Keratinocyte (primary cell): ENCODE measurements around the gene ITGBL1. TPM values are rescaled to one million over a fixed set of nuclear protein-coding genes. Genes with fewer than 3 reads are reported as not detected.

ENCODE experiments used
- DNase-seq: peaks from one replicate; pipeline ENCODE4 v3.0.0-alpha.2; 2011; ENCODE audit warnings: low read depth, missing footprints, low spot score
- FAIRE-seq: peaks from 2 replicates; lab custom pipeline; 2011; peaks lifted over from hg19 to GRCh38; lab: Jason Lieb, UNC
- H2AFZ ChIP-seq: 2 replicates; pipeline ENCODE4 v1.6.0; 2012; ENCODE audit warnings: low read length, control low read depth, inconsistent platforms; ENCODE audit not compliant: control insufficient read depth
- H3K27ac ChIP-seq: 2 replicates; pipeline ENCODE4 v1.5.1; 2011; ENCODE audit warnings: low read length; ENCODE audit not compliant: control insufficient read depth, insufficient read depth
- H3K27me3 ChIP-seq: 3 replicates; pipeline ENCODE4 v1.6.0; 2011; ENCODE audit warnings: low read length; ENCODE audit not compliant: control insufficient read depth, insufficient read depth; ENCODE audit errors: extremely low read depth
- H3K36me3 ChIP-seq, 2 experiments: 2 replicates in 1 of 2; 3 replicates in 1 of 2; pipeline ENCODE4 v1.5.1; 2011; ENCODE audit warnings: low read length in 2 of 2, mild to moderate bottlenecking in 1 of 2; ENCODE audit not compliant: control insufficient read depth in 2 of 2, insufficient read depth in 2 of 2; ENCODE audit errors: extremely low read depth in 1 of 2
- H3K4me1 ChIP-seq: 3 replicates; pipeline ENCODE4 v1.5.1; 2011; ENCODE audit warnings: low read length; ENCODE audit not compliant: control insufficient read depth, insufficient read depth; ENCODE audit errors: extremely low read depth
- H3K4me2 ChIP-seq: 3 replicates; pipeline ENCODE4 v1.6.0; 2011; ENCODE audit warnings: low read depth, low read length; ENCODE audit not compliant: control insufficient read depth, insufficient read depth; ENCODE audit errors: extremely low read depth
- H3K4me3 ChIP-seq, 3 experiments: fragments of 200-600 bp in 1 of 3; sonication (generic) in 1 of 3; 2 replicates in 2 of 3; 3 replicates in 1 of 3; pipeline ENCODE4 v1.5.1; 2011 to 2016; ENCODE audit warnings: low read length in 3 of 3, mild to moderate bottlenecking in 3 of 3, control low read depth in 2 of 3, inconsistent platforms in 1 of 3, low read depth in 1 of 3, mixed read lengths in 1 of 3, mixed run types in 1 of 3, moderate library complexity in 1 of 3; ENCODE audit not compliant: control insufficient read depth in 2 of 3, insufficient read depth in 2 of 3; ENCODE audit errors: extremely low read depth in 1 of 3
- H3K79me2 ChIP-seq: 2 replicates; pipeline ENCODE4 v1.6.0; 2012; ENCODE audit warnings: low read length; ENCODE audit not compliant: control insufficient read depth, insufficient read depth
- H3K9ac ChIP-seq: 3 replicates; pipeline ENCODE4 v1.6.0; 2011; ENCODE audit warnings: low read length; ENCODE audit not compliant: control insufficient read depth, insufficient read depth; ENCODE audit errors: extremely low read depth
- H3K9me1 ChIP-seq: 3 replicates; pipeline ENCODE4 v1.6.0; 2011; ENCODE audit warnings: low read length; ENCODE audit not compliant: control insufficient read depth, insufficient read depth; ENCODE audit errors: extremely low read depth
- H3K9me3 ChIP-seq: 2 replicates; pipeline ENCODE4 v1.5.1; 2012; ENCODE audit warnings: low read depth, low read length; ENCODE audit not compliant: control insufficient read depth
- H4K20me1 ChIP-seq: 3 replicates; pipeline ENCODE4 v1.6.0; 2011; ENCODE audit warnings: low read length; ENCODE audit not compliant: control insufficient read depth, insufficient read depth; ENCODE audit errors: extremely low read depth
- EZH2 ChIP-seq: IDR thresholded peaks from one replicate; pipeline ENCODE4 v1.6.1; 2012; ENCODE audit warnings: inconsistent platforms, mild to moderate bottlenecking, low read length, moderate library complexity
- dilution Hi-C: fragments of 300-500 bp; cut with MboI; formaldehyde crosslinking; loops from one replicate; pipeline ENCODE4 v1.7.0; 2020; ENCODE audit warnings: low sequenced_read_pairs; ENCODE audit not compliant: extremely low pct_ligation_motif_present
- polyA plus RNA-seq, 5 experiments: library from polyadenylated mRNA; depleted of rRNA in 3 of 5; stranded (reverse) in 3 of 5; stranded (forward) in 1 of 5; unstranded in 1 of 5; fragments of >200 nt; gene quantifications; 1 replicate in 1 of 5; 2 replicates in 3 of 5; 3 replicates in 1 of 5; pipeline versions ENCODE4 v1.2.1 to v1.2.3, GENCODE V29; 2011 to 2012; ENCODE audit warnings: missing spikeins in 2 of 5, low read depth in 1 of 5, low replicate concordance in 1 of 5
- TF ChIP-seq, protein P1 (sequence below), 3 experiments: IDR thresholded peaks in 1 of 3; conservative IDR thresholded peaks in 1 of 3; optimal IDR thresholded peaks in 1 of 3; 2 replicates in 2 of 3; 3 replicates in 1 of 3; pipeline versions ENCODE3 to v1.5.1; 2011; ENCODE audit warnings: low read length in 3 of 3, mild to moderate bottlenecking in 3 of 3, moderate library complexity in 2 of 3, control low read depth in 1 of 3, inconsistent platforms in 1 of 3; ENCODE audit not compliant: insufficient read depth in 2 of 3; ENCODE audit errors: extremely low read depth in 1 of 3

Gene ITGBL1
- polyA plus RNA-seq, 1 donor (not counting 4 experiments of a cell fraction or from before 2014, with no cell fraction given), result 2.1 TPM

DNA sequence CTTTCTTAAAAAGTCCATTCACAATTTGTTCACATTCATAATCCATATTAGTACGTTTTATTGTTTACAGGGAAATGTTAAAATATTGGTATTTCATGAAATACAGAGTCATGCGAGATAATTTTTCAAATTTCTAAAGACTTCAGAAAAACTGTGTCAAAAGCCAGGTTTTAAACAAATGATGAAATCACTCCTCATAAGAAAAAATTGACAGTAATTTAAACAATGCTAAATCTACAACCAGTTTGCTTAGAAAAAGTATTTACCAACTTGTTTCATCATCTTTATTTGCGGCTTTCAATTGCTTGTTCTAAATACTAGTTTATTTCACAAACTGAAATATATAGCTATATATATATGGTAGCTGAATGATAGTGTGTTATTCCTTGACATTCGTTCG, 35.0 kb upstream of the ITGBL1 start:
- Histone ChIP-seq H3K27ac (no peak overlapping the region), H3K36me3 (no peaks in the 10 kb centered on the region), H3K9ac (no peak overlapping the region), H2AFZ (no peak overlapping the region), H3K4me1 (peaks cover 3% of the 10 kb centered on the region), H3K27me3 (peaks cover 6% of the 10 kb centered on the region), H3K9me3 (no peaks in the 10 kb centered on the region), H3K79me2 (no peaks in the 10 kb centered on the region), H3K4me3 (no peak overlapping the region), H3K4me2 (no peak overlapping the region), H3K9me1 (no peaks in the 10 kb centered on the region), H4K20me1 (no peaks in the 10 kb centered on the region)
- no peak for DNase-seq
- TF ChIP-seq, protein P1, sequence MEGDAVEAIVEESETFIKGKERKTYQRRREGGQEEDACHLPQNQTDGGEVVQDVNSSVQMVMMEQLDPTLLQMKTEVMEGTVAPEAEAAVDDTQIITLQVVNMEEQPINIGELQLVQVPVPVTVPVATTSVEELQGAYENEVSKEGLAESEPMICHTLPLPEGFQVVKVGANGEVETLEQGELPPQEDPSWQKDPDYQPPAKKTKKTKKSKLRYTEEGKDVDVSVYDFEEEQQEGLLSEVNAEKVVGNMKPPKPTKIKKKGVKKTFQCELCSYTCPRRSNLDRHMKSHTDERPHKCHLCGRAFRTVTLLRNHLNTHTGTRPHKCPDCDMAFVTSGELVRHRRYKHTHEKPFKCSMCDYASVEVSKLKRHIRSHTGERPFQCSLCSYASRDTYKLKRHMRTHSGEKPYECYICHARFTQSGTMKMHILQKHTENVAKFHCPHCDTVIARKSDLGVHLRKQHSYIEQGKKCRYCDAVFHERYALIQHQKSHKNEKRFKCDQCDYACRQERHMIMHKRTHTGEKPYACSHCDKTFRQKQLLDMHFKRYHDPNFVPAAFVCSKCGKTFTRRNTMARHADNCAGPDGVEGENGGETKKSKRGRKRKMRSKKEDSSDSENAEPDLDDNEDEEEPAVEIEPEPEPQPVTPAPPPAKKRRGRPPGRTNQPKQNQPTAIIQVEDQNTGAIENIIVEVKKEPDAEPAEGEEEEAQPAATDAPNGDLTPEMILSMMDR (optimal IDR thresholded peaks at IDR 0.05 in 1 of 3, IDR thresholded peaks at IDR 0.05 in 1 of 3, conservative IDR thresholded peaks at IDR 0.05 in 1 of 3; ENCODE audit: extremely low read depth in 1 of 3, insufficient read depth in 2 of 3, low read length in 3 of 3), result no peak
- TF ChIP-seq EZH2, result no peak
- dilution Hi-C loops, result no loop called here
- no peak for FAIRE-seq

DNA sequence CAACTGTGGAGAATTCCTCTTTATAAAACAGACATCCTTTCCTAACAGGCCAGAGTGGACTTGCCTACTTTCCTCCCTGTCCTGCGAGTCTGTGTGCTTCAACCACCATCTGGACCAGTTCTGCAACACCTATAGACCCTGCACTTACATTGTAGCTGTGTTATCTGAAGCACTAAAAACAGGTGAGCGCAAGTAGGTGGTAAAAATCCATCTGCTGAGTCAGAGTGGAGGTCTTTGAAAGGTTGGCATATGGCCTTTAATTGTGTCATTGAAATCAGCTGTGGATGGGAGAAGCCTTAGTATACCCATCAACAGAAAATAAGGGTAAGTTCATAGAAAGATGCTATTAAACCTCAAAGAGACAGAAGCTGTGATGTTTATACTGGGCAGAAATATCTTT, 28.6 kb upstream of the ITGBL1 start:
- Histone ChIP-seq H3K9ac (no peak overlapping the region), H3K79me2 (no peaks in the 10 kb centered on the region), H3K4me2 (no peak overlapping the region), H4K20me1 (no peaks in the 10 kb centered on the region), H2AFZ (no peak overlapping the region), H3K9me1 (no peaks in the 10 kb centered on the region), H3K4me1 (no peaks in the 10 kb centered on the region), H3K27ac (no peak overlapping the region), H3K36me3 (no peaks in the 10 kb centered on the region), H3K4me3 (no peak overlapping the region), H3K9me3 (no peaks in the 10 kb centered on the region), H3K27me3 (no peaks in the 10 kb centered on the region)
- no peak for TF ChIP-seq EZH2
- TF ChIP-seq, protein P1 (optimal IDR thresholded peaks at IDR 0.05 in 1 of 3, IDR thresholded peaks at IDR 0.05 in 1 of 3, conservative IDR thresholded peaks at IDR 0.05 in 1 of 3; ENCODE audit: extremely low read depth in 1 of 3, insufficient read depth in 2 of 3, low read length in 3 of 3), result no peak
- FAIRE-seq (no peak), DNase-seq (no peak)
- dilution Hi-C loops, result no loop called here
